ENCODE results near the gene NPB. TPM values are rescaled to one million over a fixed set of nuclear protein-coding genes. Genes with fewer than 3 reads are reported as not detected.

Gene NPB
- total and polyA plus RNA-seq, 2 of the 8 experiments (the other 6 are each of a cell fraction or from before 2014, with no cell fraction given): 1.5 to 2.5 TPM

- no peak for TF ChIP-seq BRCA1 (IDR thresholded peaks at IDR 0.05; ENCODE audit: low read depth, low read length)
- TF ChIP-seq EZH2 (IDR thresholded peaks at IDR 0.05; ENCODE audit: low read depth, low read length, severe bottlenecking): no peak
- no peak for TF ChIP-seq TBP (IDR thresholded peaks at IDR 0.05; ENCODE audit: low read depth, low read length)
- TF ChIP-seq SP1 (IDR thresholded peaks at IDR 0.05; ENCODE audit: low read depth, low read length): no peak
- no peak for TF ChIP-seq JUN (IDR thresholded peaks at IDR 0.05; ENCODE audit: low read depth, low read length)
- no peak; a peak in 1 of 3 replicates for TF ChIP-seq EP300 (IDR thresholded peaks at IDR 0.05; ENCODE audit: borderline replicate concordance in 1 of 2, low read depth in 2 of 2, low read length in 2 of 2)
- no peak for TF ChIP-seq TEAD4 (IDR thresholded peaks at IDR 0.05; ENCODE audit: low read depth, low read length)
- peak; percentile 48 to 63 for TF ChIP-seq RAD21 (IDR thresholded peaks at IDR 0.05 in 1 of 2, conservative IDR thresholded peaks at IDR 0.05 in 1 of 2; ENCODE audit: low read depth in 2 of 2, low read length in 2 of 2)
- no peak for TF ChIP-seq SRF (IDR thresholded peaks at IDR 0.05; ENCODE audit: low read depth, low read length)
- TF ChIP-seq BACH1 (IDR thresholded peaks at IDR 0.05; ENCODE audit: low read length): no peak
- TF ChIP-seq, protein P1, sequence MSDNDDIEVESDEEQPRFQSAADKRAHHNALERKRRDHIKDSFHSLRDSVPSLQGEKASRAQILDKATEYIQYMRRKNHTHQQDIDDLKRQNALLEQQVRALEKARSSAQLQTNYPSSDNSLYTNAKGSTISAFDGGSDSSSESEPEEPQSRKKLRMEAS (IDR thresholded peaks at IDR 0.05): peak; percentile 23; the same call in 1 of the 2 replicates
- TF ChIP-seq USF2 (IDR thresholded peaks at IDR 0.05; ENCODE audit: low read length): no peak
- no peak for TF ChIP-seq ASH2L (IDR thresholded peaks at IDR 0.05; ENCODE audit: low read length)
- TF ChIP-seq CHD1 (IDR thresholded peaks at IDR 0.05; ENCODE audit: low read depth, low read length): no peak
These were observed 32.6 kb upstream of the NPB start (continued) for GRCh38 chr17:81869221-81870130.
